Testis (tissue), 2 donors: ENCODE results near the gene RFC3.

Experiments
- POLR2A ChIP-seq: fragments of 450-650 bp; IDR thresholded peaks from one replicate; pipeline ENCODE4 v1.6.1; 2017; ENCODE audit warnings: antibody characterized with exemption, mild to moderate bottlenecking, moderate library complexity
- TF ChIP-seq, protein P1 (sequence below), 3 experiments: fragments of 450-650 bp in 2 of 3; fragments of 200-600 bp in 1 of 3; sonication (generic) in 1 of 3; IDR thresholded peaks; one replicate each; pipeline ENCODE4 v1.5.1; 2016 to 2019; ENCODE audit warnings: antibody characterized with exemption in 3 of 3, mild to moderate bottlenecking in 2 of 3, moderate library complexity in 1 of 3

GRCh38 chr13:33865945-33866344, 48.0 kb downstream of the RFC3 start:
- TF ChIP-seq, protein P1, sequence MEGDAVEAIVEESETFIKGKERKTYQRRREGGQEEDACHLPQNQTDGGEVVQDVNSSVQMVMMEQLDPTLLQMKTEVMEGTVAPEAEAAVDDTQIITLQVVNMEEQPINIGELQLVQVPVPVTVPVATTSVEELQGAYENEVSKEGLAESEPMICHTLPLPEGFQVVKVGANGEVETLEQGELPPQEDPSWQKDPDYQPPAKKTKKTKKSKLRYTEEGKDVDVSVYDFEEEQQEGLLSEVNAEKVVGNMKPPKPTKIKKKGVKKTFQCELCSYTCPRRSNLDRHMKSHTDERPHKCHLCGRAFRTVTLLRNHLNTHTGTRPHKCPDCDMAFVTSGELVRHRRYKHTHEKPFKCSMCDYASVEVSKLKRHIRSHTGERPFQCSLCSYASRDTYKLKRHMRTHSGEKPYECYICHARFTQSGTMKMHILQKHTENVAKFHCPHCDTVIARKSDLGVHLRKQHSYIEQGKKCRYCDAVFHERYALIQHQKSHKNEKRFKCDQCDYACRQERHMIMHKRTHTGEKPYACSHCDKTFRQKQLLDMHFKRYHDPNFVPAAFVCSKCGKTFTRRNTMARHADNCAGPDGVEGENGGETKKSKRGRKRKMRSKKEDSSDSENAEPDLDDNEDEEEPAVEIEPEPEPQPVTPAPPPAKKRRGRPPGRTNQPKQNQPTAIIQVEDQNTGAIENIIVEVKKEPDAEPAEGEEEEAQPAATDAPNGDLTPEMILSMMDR (IDR thresholded peaks at IDR 0.05): no peak
- TF ChIP-seq POLR2A: no peak
